HL-60 (cell line): ENCODE data around the gene APBB2.

ENCODE experiments used
- GABPA ChIP-seq: IDR thresholded peaks from 2 replicates; pipeline ENCODE4 v1.6.1; 2012; ENCODE audit warnings: low read depth
- POLR2AphosphoS5 ChIP-seq: IDR thresholded peaks from 2 replicates; pipeline ENCODE4 v1.6.1; 2012; ENCODE audit warnings: low read depth
- TF ChIP-seq, protein P1 (sequence below): IDR thresholded peaks from one replicate; pipeline ENCODE4 v1.5.1; 2011; ENCODE audit warnings: low read length, control low read depth, inconsistent platforms; ENCODE audit not compliant: insufficient read depth

DNA sequence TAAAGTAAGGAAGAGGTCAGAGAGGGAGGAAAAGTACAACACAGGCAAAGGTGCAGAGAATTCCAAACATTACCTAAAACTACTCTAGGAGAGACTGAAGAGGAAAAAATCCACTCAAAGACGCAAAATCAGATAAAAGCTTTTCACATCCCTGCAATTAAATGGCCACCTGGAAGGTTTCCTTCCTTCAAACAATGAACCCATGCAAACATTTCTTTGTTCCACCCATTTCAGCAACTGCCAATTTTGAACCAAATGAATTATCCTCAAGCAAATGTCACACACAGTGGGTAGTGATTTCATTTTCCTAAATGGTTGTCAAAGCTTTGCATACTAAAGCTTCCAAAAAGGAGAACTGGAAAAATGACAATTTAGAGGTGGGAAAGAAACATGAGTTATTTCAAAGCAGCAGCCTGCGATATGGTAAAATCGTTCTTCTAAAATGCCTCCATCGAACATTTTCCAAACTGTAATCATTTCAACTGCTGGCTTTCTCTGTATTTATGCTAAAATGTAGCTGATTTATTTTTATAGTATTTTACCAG, 45.0 kb downstream of the APBB2 start:
- TF ChIP-seq, protein P1, sequence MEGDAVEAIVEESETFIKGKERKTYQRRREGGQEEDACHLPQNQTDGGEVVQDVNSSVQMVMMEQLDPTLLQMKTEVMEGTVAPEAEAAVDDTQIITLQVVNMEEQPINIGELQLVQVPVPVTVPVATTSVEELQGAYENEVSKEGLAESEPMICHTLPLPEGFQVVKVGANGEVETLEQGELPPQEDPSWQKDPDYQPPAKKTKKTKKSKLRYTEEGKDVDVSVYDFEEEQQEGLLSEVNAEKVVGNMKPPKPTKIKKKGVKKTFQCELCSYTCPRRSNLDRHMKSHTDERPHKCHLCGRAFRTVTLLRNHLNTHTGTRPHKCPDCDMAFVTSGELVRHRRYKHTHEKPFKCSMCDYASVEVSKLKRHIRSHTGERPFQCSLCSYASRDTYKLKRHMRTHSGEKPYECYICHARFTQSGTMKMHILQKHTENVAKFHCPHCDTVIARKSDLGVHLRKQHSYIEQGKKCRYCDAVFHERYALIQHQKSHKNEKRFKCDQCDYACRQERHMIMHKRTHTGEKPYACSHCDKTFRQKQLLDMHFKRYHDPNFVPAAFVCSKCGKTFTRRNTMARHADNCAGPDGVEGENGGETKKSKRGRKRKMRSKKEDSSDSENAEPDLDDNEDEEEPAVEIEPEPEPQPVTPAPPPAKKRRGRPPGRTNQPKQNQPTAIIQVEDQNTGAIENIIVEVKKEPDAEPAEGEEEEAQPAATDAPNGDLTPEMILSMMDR = no peak
- no peak for TF ChIP-seq GABPA
- no peak for TF ChIP-seq POLR2AphosphoS5
